ENCODE measurements around the gene PRICKLE4. TPM values are rescaled to one million over a fixed set of nuclear protein-coding genes. Genes with fewer than 3 reads are reported as not detected.

Gene PRICKLE4
- total RNA-seq, 2 experiments from 2014 or later = 0.71 TPM; not detected in 1

GRCh38 chr6:41736186-41736733 lies 44.3 kb upstream of the PRICKLE4 start:
- no peak for DNase-seq
- H3K27ac Mint-ChIP-seq = no peak overlapping the region
- no peak overlapping the region for H3K4me3 Mint-ChIP-seq
- H3K9me3 Mint-ChIP-seq = no peaks in the 10 kb centered on the region
- ChIA-PET CTCF (interaction anchor here (4.4 kb wide), 1 partner anchor 31 kb away, joined by 49 read pairs; no protein-coding TSS in a partner anchor), POLR2A (interaction anchor here (1.9 kb wide), 1 partner anchor 28 kb away, joined by 5 read pairs; no protein-coding TSS in a partner anchor)
- intact Hi-C loops (cut with micrococcal nuclease) = loop anchor here (5.0 kb wide), 1 partner anchor 41 kb away; the partner anchor contains the start of gene FRS3
- no peaks in the 10 kb centered on the region for H3K36me3 Mint-ChIP-seq
- no peaks in the 10 kb centered on the region for H3K27me3 Mint-ChIP-seq
- H3K4me1 Mint-ChIP-seq (ENCODE audit: low read depth) = peaks cover 21% of the 10 kb centered on the region

DNA sequence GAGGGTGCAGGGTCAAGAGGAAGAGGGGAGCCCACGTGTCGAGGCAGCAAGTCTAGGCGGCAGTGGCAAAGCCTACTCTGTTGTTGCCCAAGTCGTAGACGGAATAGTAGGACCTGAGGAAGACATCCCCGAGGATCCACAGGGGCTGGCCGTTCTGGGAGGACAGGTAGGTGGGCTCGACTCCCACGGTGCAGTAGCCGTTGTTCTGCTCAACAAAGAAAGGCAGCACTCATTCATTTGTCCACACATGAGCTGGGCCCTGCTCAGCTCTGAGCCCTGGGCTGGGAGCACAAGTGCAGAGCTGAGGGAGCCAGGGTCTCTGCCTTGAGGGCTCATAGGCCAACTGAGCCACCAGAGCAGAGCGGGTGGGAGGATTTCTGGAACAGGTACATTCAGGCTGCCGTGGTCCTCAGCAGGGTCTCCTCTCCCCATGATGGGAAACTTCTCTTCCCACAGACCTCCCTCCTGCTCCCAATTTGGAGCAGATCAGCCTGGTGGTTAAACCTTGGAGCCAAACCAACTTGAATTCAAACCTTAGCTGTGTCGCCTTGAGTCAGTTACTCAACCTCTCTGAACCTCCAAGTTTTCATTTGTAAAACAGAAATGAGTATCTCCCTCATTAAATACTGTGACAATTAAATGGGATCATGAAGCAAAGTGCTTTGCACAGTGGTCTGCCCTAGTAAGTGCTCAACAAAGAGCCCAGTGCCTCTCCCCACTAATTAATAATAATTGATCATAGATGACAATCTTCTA lies 43.6 kb upstream of the PRICKLE4 start:
- no peaks in the 10 kb centered on the region for H3K9me3 Mint-ChIP-seq
- no peak overlapping the region for H3K4me3 Mint-ChIP-seq
- H3K27me3 Mint-ChIP-seq = no peaks in the 10 kb centered on the region
- H3K36me3 Mint-ChIP-seq = no peaks in the 10 kb centered on the region
- peaks cover 17% of the 10 kb centered on the region for H3K4me1 Mint-ChIP-seq (ENCODE audit: low read depth)
- ChIA-PET CTCF (interaction anchor here (4.4 kb wide), 1 partner anchor 32 kb away, joined by 49 read pairs; no protein-coding TSS in a partner anchor), POLR2A (no interaction called here)
- no peak for DNase-seq
- intact Hi-C loops (cut with micrococcal nuclease) = loop anchor here (5.0 kb wide), 1 partner anchor 40 kb away; the partner anchor contains the start of gene FRS3
- no peak overlapping the region for H3K27ac Mint-ChIP-seq

- Mint-ChIP-seq H3K36me3 (no peaks in the 10 kb centered on the region), H3K27ac (no peak overlapping the region), H3K4me1 (ENCODE audit: low read depth) (peaks cover 13% of the 10 kb centered on the region), H3K4me3 (no peak overlapping the region), H3K9me3 (no peaks in the 10 kb centered on the region), H3K27me3 (no peaks in the 10 kb centered on the region)
- ChIA-PET CTCF (no interaction called here), POLR2A (interaction anchor here (0.6 kb wide), 1 partner anchor 12 kb away, joined by 3 read pairs; no protein-coding TSS in a partner anchor)
- DNase-seq = no peak
- intact Hi-C loops (cut with micrococcal nuclease) = loop anchor here (5.0 kb wide), 1 partner anchor 40 kb away; the partner anchor contains the start of gene FRS3
Observed at GRCh38 chr6:41737591-41738130, 42.9 kb upstream of the PRICKLE4 start.

GRCh38 chr6:41739041-41739440 lies 41.5 kb upstream of the PRICKLE4 start:
- intact Hi-C loops (cut with micrococcal nuclease) = loop anchor here (5.0 kb wide), 1 partner anchor 38 kb away; the partner anchor contains the start of gene FRS3
- H3K9me3 Mint-ChIP-seq = no peaks in the 10 kb centered on the region
- no peaks in the 10 kb centered on the region for H3K27me3 Mint-ChIP-seq
- H3K36me3 Mint-ChIP-seq = no peaks in the 10 kb centered on the region
- H3K4me1 Mint-ChIP-seq (ENCODE audit: low read depth) = no peaks in the 10 kb centered on the region
- no peak for DNase-seq
- H3K4me3 Mint-ChIP-seq = no peak overlapping the region
- ChIA-PET POLR2A (no interaction called here), CTCF (interaction anchor here (0.6 kb wide), 1 partner anchor 1452 kb away, joined by 3 read pairs; no protein-coding TSS in a partner anchor)
- no peak overlapping the region for H3K27ac Mint-ChIP-seq

GRCh38 chr6:41740366-41741162 lies 40.0 kb upstream of the PRICKLE4 start:
- Mint-ChIP-seq H3K4me1 (ENCODE audit: low read depth) (no peaks in the 10 kb centered on the region), H3K27me3 (no peaks in the 10 kb centered on the region), H3K4me3 (no peak overlapping the region), H3K36me3 (no peaks in the 10 kb centered on the region), H3K9me3 (no peaks in the 10 kb centered on the region), H3K27ac (no peak overlapping the region)
- ChIA-PET POLR2A (no interaction called here), CTCF (interaction anchor here (0.7 to 0.8 kb wide), 2 partner anchors 21 to 34 kb away, joined by 3 read pairs; no protein-coding TSS in a partner anchor)
- DNase-seq = no peak
- intact Hi-C loops (cut with micrococcal nuclease) = no loop called here

DNA sequence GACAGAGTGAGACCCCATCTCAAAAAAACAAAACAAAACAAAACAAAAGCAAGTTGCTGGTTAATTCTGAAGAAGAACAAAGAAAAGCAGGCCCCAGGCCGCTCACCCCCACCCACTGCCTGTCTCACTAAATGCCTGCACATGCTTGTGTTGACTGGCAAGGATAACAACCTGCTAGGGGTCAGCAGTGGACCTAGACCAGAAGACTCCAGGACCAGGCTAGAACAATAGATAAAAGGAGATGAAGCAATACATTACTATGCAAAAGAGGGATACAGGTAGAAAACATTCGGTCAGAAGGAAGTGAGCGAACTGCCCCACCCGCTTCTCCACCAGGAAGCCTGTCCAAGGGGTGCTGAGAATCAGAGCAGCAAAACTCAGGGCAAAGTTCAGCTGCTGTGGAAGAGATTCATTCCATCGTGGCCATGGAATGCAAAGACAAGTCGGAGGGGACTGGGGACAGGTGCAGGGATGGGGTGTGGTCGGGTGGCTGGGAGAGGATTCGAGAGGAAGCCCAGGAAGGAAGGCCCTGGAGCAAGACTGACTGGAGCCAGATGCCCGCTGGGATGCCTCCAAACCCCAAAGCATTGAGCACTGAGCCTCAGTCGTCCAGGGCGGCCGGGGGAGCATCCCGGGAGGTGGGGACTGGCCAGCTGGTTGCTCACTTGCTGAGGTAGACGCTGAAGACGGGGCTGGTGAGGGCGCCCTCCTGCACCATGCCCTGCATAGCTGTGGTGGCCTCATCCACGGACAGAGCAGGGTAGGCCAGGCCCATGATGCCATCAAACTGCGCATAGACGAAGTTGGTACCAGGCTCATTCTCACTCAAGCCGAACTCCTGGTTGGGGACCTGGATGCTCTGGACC lies 38.7 kb upstream of the PRICKLE4 start:
- Mint-ChIP-seq H3K36me3 (no peaks in the 10 kb centered on the region), H3K9me3 (no peaks in the 10 kb centered on the region), H3K27me3 (no peaks in the 10 kb centered on the region), H3K4me1 (ENCODE audit: low read depth) (no peaks in the 10 kb centered on the region), H3K27ac (no peak overlapping the region), H3K4me3 (no peak overlapping the region)
- intact Hi-C loops (cut with micrococcal nuclease) = no loop called here
- POLR2A ChIA-PET = no interaction called here
- no peak for DNase-seq
- CTCF ChIA-PET = no interaction called here

- ChIA-PET CTCF (no interaction called here), POLR2A (no interaction called here)
- H3K27ac Mint-ChIP-seq = no peak overlapping the region
- no peaks in the 10 kb centered on the region for H3K4me1 Mint-ChIP-seq (ENCODE audit: low read depth)
- no peaks in the 10 kb centered on the region for H3K27me3 Mint-ChIP-seq
- DNase-seq = no peak
- intact Hi-C loops (cut with micrococcal nuclease) = no loop called here
- H3K9me3 Mint-ChIP-seq = no peaks in the 10 kb centered on the region
- no peaks in the 10 kb centered on the region for H3K36me3 Mint-ChIP-seq
- H3K4me3 Mint-ChIP-seq = no peak overlapping the region
Observed at GRCh38 chr6:41743406-41744235, 37.0 kb upstream of the PRICKLE4 start.

DNA sequence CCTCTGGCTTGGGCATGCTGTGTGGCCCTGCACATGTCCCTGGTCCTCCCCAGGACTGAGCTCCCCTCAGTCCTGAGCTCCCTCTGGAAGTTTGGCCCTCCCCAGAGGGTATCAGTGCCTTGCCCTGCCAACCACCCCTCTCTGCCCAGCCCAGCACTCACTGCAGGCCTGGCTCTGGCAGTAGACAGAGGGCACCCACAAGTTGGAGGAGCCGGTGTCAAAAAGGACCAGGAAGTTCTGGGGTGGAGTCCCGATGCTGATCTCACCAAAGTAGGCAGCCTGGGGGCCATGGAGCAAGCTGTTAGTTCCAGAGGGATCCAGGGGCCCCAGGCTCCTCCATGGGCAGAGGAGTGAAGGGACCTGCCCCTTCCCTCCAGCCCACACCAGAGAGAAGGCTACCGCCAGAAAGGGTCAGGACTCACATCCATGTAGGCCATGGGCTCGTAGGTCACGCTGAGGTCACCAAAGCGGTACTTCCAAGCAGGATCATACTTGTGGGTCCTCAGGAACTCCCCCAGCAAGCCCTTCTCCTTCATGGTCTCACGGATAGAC lies 36.3 kb upstream of the PRICKLE4 start:
- H3K27me3 Mint-ChIP-seq = no peaks in the 10 kb centered on the region
- no peak overlapping the region for H3K27ac Mint-ChIP-seq
- H3K9me3 Mint-ChIP-seq = no peaks in the 10 kb centered on the region
- no peak for DNase-seq
- H3K36me3 Mint-ChIP-seq = no peaks in the 10 kb centered on the region
- H3K4me3 Mint-ChIP-seq = no peak overlapping the region
- no peaks in the 10 kb centered on the region for H3K4me1 Mint-ChIP-seq (ENCODE audit: low read depth)
- ChIA-PET CTCF (no interaction called here), POLR2A (no interaction called here)
- intact Hi-C loops (cut with micrococcal nuclease) = no loop called here

GRCh38 chr6:41746107-41746506 lies 34.5 kb upstream of the PRICKLE4 start:
- Mint-ChIP-seq H3K4me1 (ENCODE audit: low read depth) (no peaks in the 10 kb centered on the region), H3K36me3 (no peaks in the 10 kb centered on the region), H3K27me3 (no peaks in the 10 kb centered on the region), H3K9me3 (no peaks in the 10 kb centered on the region), H3K4me3 (no peak overlapping the region), H3K27ac (no peak overlapping the region)
- no peak for DNase-seq
- intact Hi-C loops (cut with micrococcal nuclease) = no loop called here
- ChIA-PET CTCF (no interaction called here), POLR2A (no interaction called here)

DNA sequence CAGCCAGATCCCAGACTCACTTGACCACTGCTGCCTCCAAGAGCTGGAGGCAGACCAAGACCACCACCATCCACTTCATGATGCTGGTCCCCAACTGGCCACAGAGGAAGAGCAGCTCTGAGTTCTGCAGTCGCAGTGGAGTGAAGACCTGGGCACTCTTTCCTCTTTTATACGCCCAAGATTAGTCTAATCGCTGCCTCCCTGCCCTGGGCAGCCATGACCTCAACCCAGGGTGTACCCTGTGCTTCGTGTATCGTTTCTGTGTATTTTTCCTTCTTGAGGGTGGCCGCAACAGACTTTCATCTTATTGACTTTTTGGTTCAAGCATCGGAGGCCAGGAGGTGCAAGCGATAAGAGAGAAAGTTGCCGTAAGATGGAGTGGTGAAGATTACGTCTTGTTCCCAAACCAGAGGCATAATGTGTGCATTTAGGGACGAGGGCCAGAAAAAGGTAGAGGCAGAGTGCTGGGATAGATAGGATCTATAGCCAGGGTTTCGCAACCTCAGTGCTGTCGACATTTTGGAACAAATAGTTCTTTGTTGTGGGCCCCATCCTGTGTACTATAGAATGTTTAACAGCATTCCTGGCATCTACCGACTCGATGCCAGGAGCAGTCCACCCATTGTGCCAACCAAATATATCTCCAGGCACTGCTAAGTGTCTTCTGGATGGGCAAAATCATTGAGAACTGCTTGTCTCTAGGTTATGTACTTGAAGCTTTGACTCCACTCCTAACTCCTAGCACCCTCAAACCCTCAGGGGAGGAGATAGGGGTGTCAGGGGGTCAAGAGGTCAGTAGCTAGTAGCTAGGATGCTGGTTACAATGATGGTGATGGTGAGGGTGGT lies 33.1 kb upstream of the PRICKLE4 start, which contains the start of gene PGC:
TSS of gene PGC (minus strand) at position 142 of the 846 bp plus-strand sequence. CDS start at position 79, 63 bp downstream.
- CTCF ChIA-PET = interaction anchor here (0.6 kb wide), 1 partner anchor 168 kb away, joined by 3 read pairs; no protein-coding TSS in a partner anchor
- no peaks in the 10 kb centered on the region for H3K4me1 Mint-ChIP-seq (ENCODE audit: low read depth)
- H3K27me3 Mint-ChIP-seq = no peaks in the 10 kb centered on the region
- H3K27ac Mint-ChIP-seq = no peak within 1 kb of the TSS
- H3K36me3 Mint-ChIP-seq = no peaks in the 10 kb centered on the region
- DNase-seq = no peak
- H3K4me3 Mint-ChIP-seq = no peak within 1 kb of the TSS
- POLR2A ChIA-PET = no interaction called here
- no peaks in the 10 kb centered on the region for H3K9me3 Mint-ChIP-seq
- intact Hi-C loops (cut with micrococcal nuclease) = no loop called here

Data from activated CD4-positive, alpha-beta memory T cell treated with anti-CD3 and anti-CD28 coated beads for 36 hours (primary cell).